H1 (cell line): ENCODE results near the gene PRDM5.

Experiments
- CTCF ChIP-seq, 3 experiments: IDR thresholded peaks; 1 replicate in 2 of 3; 2 replicates in 1 of 3; pipeline versions ENCODE4 v1.5.1 to v1.6.1; 2011; ENCODE audit warnings: low read length in 3 of 3, mild to moderate bottlenecking in 3 of 3, inconsistent platforms in 2 of 3, low read depth in 1 of 3, moderate library complexity in 1 of 3; ENCODE audit not compliant: insufficient read depth in 1 of 3; ENCODE audit errors: control extremely low read depth in 1 of 3
- EP300 ChIP-seq, 2 experiments: IDR thresholded peaks; 1 replicate in 1 of 2; 2 replicates in 1 of 2; pipeline ENCODE4 v1.6.1; 2011 to 2012; ENCODE audit warnings: low read depth in 2 of 2, low read length in 2 of 2, mild to moderate bottlenecking in 2 of 2, borderline replicate concordance in 1 of 2, inconsistent platforms in 1 of 2, moderate library complexity in 1 of 2
- EZH2 ChIP-seq: fragments of 200-600 bp; sonication (generic); IDR thresholded peaks from 2 replicates; pipeline ENCODE4 v1.7.1; 2012; ENCODE audit warnings: low read depth, mild to moderate bottlenecking, moderate library complexity, low read length, inconsistent platforms; ENCODE audit not compliant: severe bottlenecking
- HDAC2 ChIP-seq, 2 experiments: fragments of 300-600 bp in 1 of 2; sonication (generic) in 1 of 2; IDR thresholded peaks; 2 replicates each; pipeline ENCODE4 v1.6.1; 2011 to 2012; ENCODE audit warnings: low read depth in 2 of 2, low read length in 2 of 2, mild to moderate bottlenecking in 2 of 2, moderate library complexity in 2 of 2, borderline replicate concordance in 1 of 2, inconsistent platforms in 1 of 2
- YY1 ChIP-seq: IDR thresholded peaks from 2 replicates; pipeline ENCODE4 v1.6.1; 2011; ENCODE audit warnings: low read depth, mild to moderate bottlenecking, low read length

DNA sequence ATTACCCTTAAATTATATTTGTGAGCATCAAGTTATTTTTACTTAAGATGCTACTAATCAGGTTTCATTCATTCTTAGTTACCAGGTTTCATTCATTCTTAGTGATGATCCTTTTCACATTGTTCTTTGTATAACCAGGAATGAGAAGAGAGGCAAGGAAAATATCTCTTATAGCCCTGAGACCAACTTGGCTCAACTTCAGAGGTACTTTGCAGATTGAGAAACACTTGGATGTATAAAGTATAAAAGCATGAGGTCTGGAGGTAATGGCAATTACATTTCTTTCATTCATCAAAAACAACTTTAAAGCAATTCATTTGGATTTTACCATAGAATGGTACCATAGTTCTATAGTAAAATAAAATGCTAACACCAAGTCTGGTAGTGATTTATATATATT, 231.0 kb downstream of the PRDM5 start:
- TF ChIP-seq EP300 (IDR thresholded peaks at IDR 0.05; ENCODE audit: borderline replicate concordance in 1 of 2, low read depth in 2 of 2, low read length in 2 of 2) (no peak), YY1 (no peak), CTCF (IDR thresholded peaks at IDR 0.05; ENCODE audit: control extremely low read depth in 1 of 3, insufficient read depth in 1 of 3, low read depth in 1 of 3, low read length in 3 of 3) (no peak), HDAC2 (IDR thresholded peaks at IDR 0.05; ENCODE audit: borderline replicate concordance in 1 of 2, low read depth in 2 of 2, low read length in 2 of 2) (no peak), EZH2 (no peak)
